Testis (tissue), 3 donors: Measurements from ENCODE around the gene WDR36. TPM values are rescaled to one million over a fixed set of nuclear protein-coding genes. Genes with fewer than 3 reads are reported as not detected.

Experiments used
- DNase-seq: peaks from one replicate; pipeline ENCODE4 v3.0.0-alpha.2; 2019
- H3K27ac ChIP-seq, 2 donors: fragments of 200-600 bp; sonication (generic); one replicate each; pipeline ENCODE4 v1.5.1; 2019
- H3K27me3 ChIP-seq: fragments of 200-600 bp; sonication (generic); one replicate; pipeline ENCODE4 v1.5.1; 2019
- H3K36me3 ChIP-seq: fragments of 200-600 bp; sonication (generic); one replicate; pipeline ENCODE4 v1.5.1; 2017; ENCODE audit warnings: low read depth; ENCODE audit errors: missing control alignments
- H3K4me1 ChIP-seq: fragments of 200-600 bp; sonication (generic); one replicate; pipeline ENCODE4 v1.5.1; 2019
- H3K4me3 ChIP-seq, 2 donors: fragments of 200-600 bp; sonication (generic); one replicate each; pipeline ENCODE4 v1.5.1; 2017 to 2019
- H3K9me3 ChIP-seq: fragments of 200-600 bp; sonication (generic); one replicate; pipeline ENCODE4 v1.5.1; 2017
- POLR2A ChIP-seq: fragments of 450-650 bp; IDR thresholded peaks from one replicate; pipeline ENCODE4 v1.6.1; 2017; ENCODE audit warnings: antibody characterized with exemption, mild to moderate bottlenecking, moderate library complexity
- WGBS, 2 donors: methylation state at CpG; one replicate each; pipeline ENCODE4 v1.1.5; 2018; 5-methylcytosine and 5-hydroxymethylcytosine counted together
- intact Hi-C: fragments of 100-400 bp; cut with DNase I; formaldehyde crosslinking; loops from one replicate; pipeline ENCODE4 v1.15.1; 2023; ENCODE audit warnings: low total_unique reads
- polyA plus RNA-seq: library from polyadenylated mRNA; stranded (reverse); fragments of 350-450 nt; fragmentation: Illumina TruSeq; extraction: RNeasy Lipid Tissue Mini Kit (QIAGEN cat#74804); gene quantifications from one replicate; pipeline ENCODE4 v1.2.3, GENCODE V29; 2014; ENCODE audit warnings: low read depth, low replicate concordance; ENCODE audit not compliant: insufficient read depth
- total RNA-seq, 2 donors: library from RNA; depleted of rRNA; stranded (reverse); fragments of >200 nt; gene quantifications; one replicate each; pipeline ENCODE4 v1.2.3, GENCODE V29; 2016
- TF ChIP-seq, protein P1 (sequence below), 3 experiments: fragments of 450-650 bp in 2 of 3; fragments of 200-600 bp in 1 of 3; sonication (generic) in 1 of 3; IDR thresholded peaks; one replicate each; pipeline ENCODE4 v1.5.1; 2016 to 2019; ENCODE audit warnings: antibody characterized with exemption in 3 of 3, mild to moderate bottlenecking in 2 of 3, moderate library complexity in 1 of 3

Gene WDR36
- total and polyA plus RNA-seq, 3 donors from 2014 or later, result 11.6 to 23.9 (median 18.0) TPM

DNA sequence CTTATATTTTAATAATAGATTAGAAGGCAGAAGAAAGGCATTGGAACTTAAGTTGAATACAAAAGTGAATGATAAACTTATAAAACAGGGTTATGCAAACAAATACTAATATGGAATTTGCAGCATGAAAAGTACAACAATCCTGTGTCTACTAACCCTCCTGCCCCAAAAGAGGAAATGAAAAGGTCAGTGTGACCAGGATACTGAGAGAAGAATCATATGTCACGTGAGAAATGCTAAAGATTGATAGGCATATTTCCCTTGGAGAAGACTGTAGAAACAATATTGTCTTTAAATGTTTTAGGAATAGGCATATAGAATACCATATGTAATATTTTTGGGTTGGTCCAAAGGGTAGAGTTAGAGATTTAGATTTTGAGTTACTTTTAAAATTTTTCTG, 3.8 kb downstream of the WDR36 start:
- DNase-seq, result no peak
- Histone ChIP-seq H3K27ac (no peak overlapping the region), H3K36me3 (no peaks in the 10 kb centered on the region), H3K9me3 (no peaks in the 10 kb centered on the region), H3K4me1 (peaks cover 8% of the 10 kb centered on the region), H3K27me3 (no peaks in the 10 kb centered on the region), H3K4me3 (no peak overlapping the region)
- TF ChIP-seq POLR2A, result no peak
- TF ChIP-seq, protein P1, sequence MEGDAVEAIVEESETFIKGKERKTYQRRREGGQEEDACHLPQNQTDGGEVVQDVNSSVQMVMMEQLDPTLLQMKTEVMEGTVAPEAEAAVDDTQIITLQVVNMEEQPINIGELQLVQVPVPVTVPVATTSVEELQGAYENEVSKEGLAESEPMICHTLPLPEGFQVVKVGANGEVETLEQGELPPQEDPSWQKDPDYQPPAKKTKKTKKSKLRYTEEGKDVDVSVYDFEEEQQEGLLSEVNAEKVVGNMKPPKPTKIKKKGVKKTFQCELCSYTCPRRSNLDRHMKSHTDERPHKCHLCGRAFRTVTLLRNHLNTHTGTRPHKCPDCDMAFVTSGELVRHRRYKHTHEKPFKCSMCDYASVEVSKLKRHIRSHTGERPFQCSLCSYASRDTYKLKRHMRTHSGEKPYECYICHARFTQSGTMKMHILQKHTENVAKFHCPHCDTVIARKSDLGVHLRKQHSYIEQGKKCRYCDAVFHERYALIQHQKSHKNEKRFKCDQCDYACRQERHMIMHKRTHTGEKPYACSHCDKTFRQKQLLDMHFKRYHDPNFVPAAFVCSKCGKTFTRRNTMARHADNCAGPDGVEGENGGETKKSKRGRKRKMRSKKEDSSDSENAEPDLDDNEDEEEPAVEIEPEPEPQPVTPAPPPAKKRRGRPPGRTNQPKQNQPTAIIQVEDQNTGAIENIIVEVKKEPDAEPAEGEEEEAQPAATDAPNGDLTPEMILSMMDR (IDR thresholded peaks at IDR 0.05), result no peak
- intact Hi-C loops, result no loop called here
- WGBS, 2 donors, result 83 to 92% methylated on average over 1 of the region's 1 CpG

DNA sequence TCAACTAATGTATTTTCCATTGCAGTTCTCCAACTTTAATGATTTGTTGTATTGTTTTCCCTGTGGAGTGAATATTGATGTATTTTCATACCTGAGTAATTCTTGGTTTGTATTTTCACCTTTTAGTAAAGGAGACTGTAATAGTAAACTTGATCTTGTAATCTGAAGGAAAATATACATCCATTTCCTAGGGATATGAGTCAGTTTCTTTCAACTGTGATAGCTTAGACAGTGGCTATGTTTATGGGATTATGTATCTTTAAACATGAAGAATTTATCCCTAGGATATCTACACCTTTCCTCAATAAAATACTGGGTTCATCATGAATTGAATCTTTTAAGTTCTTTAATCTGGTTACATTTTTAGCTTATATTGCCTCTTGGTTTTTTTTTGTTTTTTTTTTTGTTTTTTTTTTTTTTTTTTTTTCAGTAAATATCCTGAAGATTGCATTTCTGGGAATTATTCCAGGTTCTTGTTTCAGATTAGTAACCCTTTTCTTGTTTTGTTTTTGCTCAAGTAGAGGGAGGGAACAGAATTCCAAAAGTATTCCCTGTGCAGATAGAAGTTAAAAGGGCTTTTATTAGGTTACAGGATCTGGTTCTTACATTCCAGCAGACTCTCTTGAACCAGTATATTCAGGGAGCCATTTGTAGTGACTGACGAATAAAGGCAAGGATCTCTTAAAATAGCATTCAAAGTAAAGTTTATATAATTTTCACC, 7.1 kb downstream of the WDR36 start:
- Histone ChIP-seq H3K9me3 (no peaks in the 10 kb centered on the region), H3K27ac (no peak overlapping the region), H3K4me3 (no peak overlapping the region), H3K27me3 (no peaks in the 10 kb centered on the region), H3K4me1 (no peaks in the 10 kb centered on the region), H3K36me3 (no peaks in the 10 kb centered on the region)
- DNase-seq, result no peak
- intact Hi-C loops, result no loop called here
- TF ChIP-seq POLR2A, result no peak
- TF ChIP-seq, protein P1 (IDR thresholded peaks at IDR 0.05), result no peak
- 36 to 58% methylated on average over 1 of the region's 1 CpG for WGBS, 2 donors

DNA sequence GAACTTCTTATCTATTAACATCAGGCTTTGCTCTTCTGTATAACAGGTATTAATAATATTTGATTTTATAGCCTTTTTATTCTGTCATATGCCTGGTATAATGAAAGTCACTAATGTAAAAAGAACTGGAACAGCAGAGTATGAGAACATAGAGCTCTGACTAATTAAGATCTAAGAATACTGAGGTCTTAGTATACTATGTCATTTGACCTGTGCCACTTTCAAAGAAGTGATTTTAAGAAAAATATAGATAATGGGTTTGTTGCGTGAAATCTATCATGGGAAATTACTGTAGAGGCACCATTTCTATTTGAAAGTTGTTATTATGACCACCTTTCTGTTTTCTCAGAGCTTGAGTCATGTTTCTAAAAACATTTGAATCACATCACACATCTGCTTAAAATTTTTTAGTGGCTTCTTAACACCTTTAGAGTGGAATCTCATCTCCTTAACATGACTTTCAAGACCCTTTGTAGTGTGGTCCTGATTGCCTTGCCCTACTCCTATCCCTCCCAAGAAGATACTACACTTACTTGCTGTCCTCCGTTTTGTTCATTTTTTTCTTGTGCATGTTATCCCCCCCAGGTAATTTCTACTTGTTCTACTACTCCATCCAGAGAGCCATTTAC, 14.3 kb downstream of the WDR36 start:
- H3K27me3 ChIP-seq, result no peaks in the 10 kb centered on the region
- TF ChIP-seq, protein P1 (IDR thresholded peaks at IDR 0.05), result no peak
- TF ChIP-seq POLR2A, result no peak
- H3K27ac ChIP-seq, result no peak overlapping the region
- H3K9me3 ChIP-seq, result no peaks in the 10 kb centered on the region
- no peak overlapping the region for H3K4me3 ChIP-seq
- no peaks in the 10 kb centered on the region for H3K36me3 ChIP-seq
- H3K4me1 ChIP-seq, result no peaks in the 10 kb centered on the region
- no peak for DNase-seq
- WGBS, 2 donors, result 93 to 94% methylated on average over 2 of the region's 2 CpGs
- intact Hi-C loops, result no loop called here

DNA sequence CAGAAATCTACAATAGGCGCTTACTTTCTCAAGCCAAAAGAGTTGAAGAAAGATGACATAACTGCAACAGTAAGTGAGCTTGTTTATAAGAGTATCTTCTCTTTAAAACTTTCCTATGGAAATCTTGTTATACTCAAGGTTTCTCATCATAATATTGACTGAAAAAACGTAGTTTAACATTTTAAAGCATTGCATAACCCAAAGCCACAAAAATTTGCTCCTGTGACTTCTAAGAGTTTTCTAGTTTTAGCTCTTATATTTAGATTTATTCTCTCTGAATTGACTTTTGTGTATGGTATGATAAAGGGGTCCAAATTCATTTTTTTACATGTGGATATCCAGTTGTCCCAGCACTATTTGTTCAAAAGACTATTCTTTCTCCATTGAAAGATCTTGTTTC, 15.2 kb downstream of the WDR36 start:
- Histone ChIP-seq H3K27me3 (no peaks in the 10 kb centered on the region), H3K4me1 (no peaks in the 10 kb centered on the region), H3K36me3 (no peaks in the 10 kb centered on the region), H3K9me3 (no peaks in the 10 kb centered on the region), H3K4me3 (no peak overlapping the region), H3K27ac (no peak overlapping the region)
- intact Hi-C loops, result no loop called here
- DNase-seq, result no peak
- WGBS, 2 donors, result 83 to 89% methylated on average over 2 of the region's 2 CpGs
- TF ChIP-seq, protein P1 (IDR thresholded peaks at IDR 0.05), result no peak
- TF ChIP-seq POLR2A, result no peak
